Endodermal cell (in vitro differentiated cells): Measurements from ENCODE around the gene FOXO6. TPM values are rescaled to one million over a fixed set of nuclear protein-coding genes. Genes with fewer than 3 reads are reported as not detected.
A peak's percentile ranks its signal among the peaks of the same experiment; 100 is the strongest.

Source experiments
- DNase-seq: peaks from one replicate; pipeline ENCODE4 v3.0.0-alpha.2; 2017
- H3K27ac ChIP-seq: 2 replicates; pipeline ENCODE4 v1.5.1; 2013; ENCODE audit warnings: mild to moderate bottlenecking, low read depth, low read length, moderate library complexity
- H3K27me3 ChIP-seq: 2 replicates; pipeline ENCODE4 v1.6.1; 2013; ENCODE audit warnings: mild to moderate bottlenecking, low read length, moderate library complexity; ENCODE audit not compliant: insufficient read depth, control insufficient read depth, poor library complexity, severe bottlenecking
- H3K36me3 ChIP-seq: 2 replicates; pipeline ENCODE4 v1.7.0; 2013; ENCODE audit warnings: mild to moderate bottlenecking, low read length, moderate library complexity; ENCODE audit not compliant: control insufficient read depth, insufficient read depth
- H3K4me1 ChIP-seq: one replicate; pipeline ENCODE4 v1.7.0; 2013; ENCODE audit warnings: low read length; ENCODE audit not compliant: control insufficient read depth, insufficient read depth
- H3K4me3 ChIP-seq: 2 replicates; pipeline ENCODE4 v1.5.1; 2013; ENCODE audit warnings: mild to moderate bottlenecking, low read length, moderate library complexity
- H3K9ac ChIP-seq: 2 replicates; pipeline ENCODE4 v1.6.1; 2013; ENCODE audit warnings: mild to moderate bottlenecking, low read length, moderate library complexity; ENCODE audit not compliant: poor library complexity, severe bottlenecking; ENCODE audit errors: extremely low read depth
- H3K9me3 ChIP-seq: 2 replicates; pipeline ENCODE4 v1.6.1; 2013; ENCODE audit warnings: mild to moderate bottlenecking, low read length, moderate library complexity; ENCODE audit not compliant: control insufficient read depth
- H3K27ac Mint-ChIP-seq: 2 replicates; pipeline ENCODE4 v1.8.0; 2020; ENCODE audit warnings: mixed read lengths
- H3K27me3 Mint-ChIP-seq: 2 replicates; pipeline ENCODE4 v1.8.0; 2021; ENCODE audit warnings: mild to moderate bottlenecking, mixed read lengths; ENCODE audit not compliant: insufficient read depth
- H3K36me3 Mint-ChIP-seq: 2 replicates; pipeline ENCODE4 v1.8.0; 2020; ENCODE audit warnings: low read depth, mixed read lengths
- H3K4me1 Mint-ChIP-seq: 2 replicates; pipeline ENCODE4 v1.8.0; 2020; ENCODE audit warnings: mixed read lengths
- H3K4me3 Mint-ChIP-seq: 2 replicates; pipeline ENCODE4 v1.8.0; 2020; ENCODE audit warnings: mild to moderate bottlenecking, moderate library complexity, mixed read lengths
- H3K9me3 Mint-ChIP-seq: 2 replicates; pipeline ENCODE4 v1.8.0; 2020; ENCODE audit warnings: mild to moderate bottlenecking, mixed read lengths
- WGBS, 2 experiments: methylation state at CpG; one replicate each; pipeline versions ENCODE4 v1.1.5 to v1.1.7; 2013; ENCODE audit warnings: missing lambda C conversion rate in 2 of 2, mixed read lengths in 1 of 2; ENCODE audit not compliant: insufficient coverage in 1 of 2, insufficient read length in 1 of 2; 5-methylcytosine and 5-hydroxymethylcytosine counted together
- total RNA-seq, 2 donors: library from RNA; stranded (reverse); fragmentation: NEBNext Ultra II Directional in 1 of 2; extraction: Animal tissue kit (Norgen Biotek cat#: 25700) in 1 of 2; gene quantifications; 2 replicates in 1 of 2; 3 replicates in 1 of 2; pipeline ENCODE4 v1.2.1, GENCODE V29; 2021
- TF ChIP-seq, protein P1 (sequence below): fragments of 200-600 bp; sonication (generic); conservative IDR thresholded peaks from 2 replicates; pipeline ENCODE4 v1.5.0; 2021; ENCODE audit warnings: antibody characterized with exemption, mild to moderate bottlenecking

Gene FOXO6
- total RNA-seq, 2 donors from 2014 or later, result 1.7 to 1.8 TPM

DNA sequence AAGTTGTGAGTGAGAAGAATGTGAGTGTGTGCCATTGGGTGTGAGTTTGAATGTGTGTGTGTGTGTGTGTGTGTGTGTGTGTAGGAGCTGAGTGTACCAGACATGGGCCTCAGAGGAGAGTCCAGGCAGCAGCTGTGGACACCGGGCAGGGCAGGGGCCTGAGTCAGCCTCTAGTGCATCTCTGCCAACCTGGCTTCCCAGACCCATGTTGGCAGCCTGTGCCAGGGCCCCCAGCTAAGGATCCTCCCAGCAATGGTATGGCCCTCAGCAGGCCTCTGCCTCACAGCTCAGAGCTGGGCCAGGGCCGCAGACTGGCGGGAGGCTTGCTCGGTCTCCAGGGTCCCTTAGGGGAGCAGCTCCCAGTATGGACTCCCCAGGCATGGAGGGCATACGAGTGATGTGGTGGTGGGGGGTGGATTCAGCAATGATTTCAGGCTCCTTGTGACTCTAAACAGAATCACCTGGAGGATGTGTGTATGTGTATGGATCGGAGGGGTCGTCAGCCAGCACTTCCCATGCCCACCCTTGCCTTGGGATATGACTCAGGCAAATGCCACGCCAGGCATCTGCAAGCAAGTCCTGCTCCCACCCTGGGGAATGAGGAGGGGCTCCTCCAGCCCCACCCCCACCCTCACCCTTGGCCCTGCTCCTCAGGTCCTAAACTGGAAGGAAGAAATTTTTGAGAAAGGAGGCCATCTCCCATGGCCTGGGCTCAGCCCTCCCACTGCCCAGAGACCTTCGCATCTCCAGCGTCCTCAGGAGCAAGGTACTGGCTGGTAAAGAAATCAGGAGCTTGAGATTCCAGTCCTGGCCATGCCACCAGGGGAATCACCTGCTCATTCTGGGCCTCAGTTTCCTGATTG, 1.8 kb upstream of the FOXO6 start:
- Histone ChIP-seq H3K4me3 (no peak overlapping the region), H3K9ac (no peak overlapping the region), H3K27me3 (peaks cover 36% of the 10 kb centered on the region), H3K36me3 (no peaks in the 10 kb centered on the region), H3K27ac (no peak overlapping the region), H3K9me3 (no peaks in the 10 kb centered on the region), H3K4me1 (peaks cover 5% of the 10 kb centered on the region)
- TF ChIP-seq, protein P1, sequence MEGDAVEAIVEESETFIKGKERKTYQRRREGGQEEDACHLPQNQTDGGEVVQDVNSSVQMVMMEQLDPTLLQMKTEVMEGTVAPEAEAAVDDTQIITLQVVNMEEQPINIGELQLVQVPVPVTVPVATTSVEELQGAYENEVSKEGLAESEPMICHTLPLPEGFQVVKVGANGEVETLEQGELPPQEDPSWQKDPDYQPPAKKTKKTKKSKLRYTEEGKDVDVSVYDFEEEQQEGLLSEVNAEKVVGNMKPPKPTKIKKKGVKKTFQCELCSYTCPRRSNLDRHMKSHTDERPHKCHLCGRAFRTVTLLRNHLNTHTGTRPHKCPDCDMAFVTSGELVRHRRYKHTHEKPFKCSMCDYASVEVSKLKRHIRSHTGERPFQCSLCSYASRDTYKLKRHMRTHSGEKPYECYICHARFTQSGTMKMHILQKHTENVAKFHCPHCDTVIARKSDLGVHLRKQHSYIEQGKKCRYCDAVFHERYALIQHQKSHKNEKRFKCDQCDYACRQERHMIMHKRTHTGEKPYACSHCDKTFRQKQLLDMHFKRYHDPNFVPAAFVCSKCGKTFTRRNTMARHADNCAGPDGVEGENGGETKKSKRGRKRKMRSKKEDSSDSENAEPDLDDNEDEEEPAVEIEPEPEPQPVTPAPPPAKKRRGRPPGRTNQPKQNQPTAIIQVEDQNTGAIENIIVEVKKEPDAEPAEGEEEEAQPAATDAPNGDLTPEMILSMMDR, result no peak
- peaks cover 56% of the 10 kb centered on the region for H3K27me3 Mint-ChIP-seq
- DNase-seq, result peak; percentile 67
- WGBS, 2 experiments, result 87 to 88% methylated on average over 3 to 10 of the region's 10 CpGs
- H3K27ac Mint-ChIP-seq, result peak overlapping the region; percentile 82
- H3K4me3 Mint-ChIP-seq, result no peak overlapping the region
- H3K36me3 Mint-ChIP-seq, result no peaks in the 10 kb centered on the region
- no peaks in the 10 kb centered on the region for H3K9me3 Mint-ChIP-seq
- H3K4me1 Mint-ChIP-seq, result peaks cover 26% of the 10 kb centered on the region

GRCh38 chr1:41360074-41360785, 1.0 kb upstream of the FOXO6 start:
- peak; percentile 85 for DNase-seq
- peak overlapping the region; percentile 41 for H3K4me3 Mint-ChIP-seq
- Histone ChIP-seq H3K27me3 (peaks cover 44% of the 10 kb centered on the region), H3K4me3 (peak overlapping the region; percentile 59), H3K27ac (no peak overlapping the region), H3K36me3 (no peaks in the 10 kb centered on the region), H3K9ac (no peak overlapping the region), H3K9me3 (no peaks in the 10 kb centered on the region), H3K4me1 (peaks cover 9% of the 10 kb centered on the region)
- WGBS, 2 experiments, result 51 to 55% methylated on average over 11 to 12 of the region's 12 CpGs
- TF ChIP-seq, protein P1, result no peak
- peaks cover 26% of the 10 kb centered on the region for H3K4me1 Mint-ChIP-seq
- H3K27me3 Mint-ChIP-seq, result peaks cover 64% of the 10 kb centered on the region
- no peaks in the 10 kb centered on the region for H3K36me3 Mint-ChIP-seq
- H3K9me3 Mint-ChIP-seq, result no peaks in the 10 kb centered on the region
- H3K27ac Mint-ChIP-seq, result peak overlapping the region; percentile 82

DNA sequence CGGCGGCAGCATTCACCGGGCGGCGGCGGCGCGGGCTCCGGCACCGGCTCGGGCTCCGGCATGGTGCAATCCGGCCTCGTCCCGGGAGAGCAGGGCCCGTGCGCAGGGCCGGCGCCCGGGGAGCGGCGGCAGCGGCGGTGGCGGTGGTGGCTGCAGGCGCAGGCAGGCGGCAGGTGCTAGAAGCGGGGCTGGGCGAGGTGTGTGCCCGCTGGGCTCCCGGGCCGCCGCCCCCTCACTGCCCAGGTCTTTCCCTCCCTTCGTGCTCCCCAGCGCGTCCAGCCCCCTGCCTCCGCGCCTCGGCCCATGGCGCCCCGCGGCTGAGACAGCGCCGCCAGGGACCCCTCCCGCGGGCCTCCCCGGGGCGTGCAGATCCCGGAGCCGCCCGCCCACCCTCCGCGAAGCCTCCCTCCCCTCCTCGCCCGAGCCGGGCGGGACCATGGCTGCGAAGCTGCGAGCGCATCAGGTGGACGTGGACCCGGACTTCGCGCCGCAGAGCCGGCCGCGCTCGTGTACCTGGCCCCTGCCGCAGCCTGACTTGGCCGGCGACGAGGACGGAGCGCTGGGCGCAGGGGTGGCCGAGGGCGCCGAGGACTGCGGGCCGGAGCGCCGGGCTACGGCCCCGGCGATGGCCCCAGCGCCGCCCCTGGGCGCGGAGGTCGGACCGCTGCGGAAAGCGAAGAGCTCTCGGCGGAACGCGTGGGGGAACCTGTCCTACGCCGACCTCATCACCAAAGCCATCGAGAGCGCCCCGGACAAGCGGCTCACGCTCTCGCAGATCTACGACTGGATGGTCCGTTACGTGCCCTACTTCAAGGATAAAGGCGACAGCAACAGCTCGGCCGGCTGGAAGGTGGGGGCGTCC, 492 bp downstream of the FOXO6 start:
- Histone ChIP-seq H3K27ac (no peak overlapping the region), H3K4me3 (peak overlapping the region; percentile 67), H3K27me3 (peaks cover 56% of the 10 kb centered on the region), H3K36me3 (no peaks in the 10 kb centered on the region), H3K9me3 (no peaks in the 10 kb centered on the region), H3K4me1 (peaks cover 9% of the 10 kb centered on the region), H3K9ac (no peak overlapping the region)
- peaks cover 26% of the 10 kb centered on the region for H3K4me1 Mint-ChIP-seq
- peak overlapping the region; percentile 26 for H3K4me3 Mint-ChIP-seq
- peak; percentile 75 for DNase-seq
- WGBS, 2 experiments, result 0% methylated on average over 10 to 113 of the region's 113 CpGs
- H3K9me3 Mint-ChIP-seq, result no peaks in the 10 kb centered on the region
- peaks cover 72% of the 10 kb centered on the region for H3K27me3 Mint-ChIP-seq
- TF ChIP-seq, protein P1, result no peak
- no peak overlapping the region for H3K27ac Mint-ChIP-seq
- H3K36me3 Mint-ChIP-seq, result no peaks in the 10 kb centered on the region
